NAMALWA (cell line): ENCODE results near the gene HELZ.
"Not testable (repeated sequence)": the region's sequence is repeated elsewhere in the genome, so short reads cannot be mapped to it uniquely, and the experiment has no call there.

ENCODE experiments used
- DNase-seq: peaks from one replicate; pipeline ENCODE4 v3.0.0-alpha.2; 2015; ENCODE audit warnings: low spot score

Gene HELZ

GRCh38 chr17:67115401-67115800 lies 129.6 kb downstream of the HELZ start:
- DNase-seq, result no peak

GRCh38 chr17:67113486-67113885 lies 131.5 kb downstream of the HELZ start:
- no peak for DNase-seq

- DNase-seq, result no peak
These were observed 133.2 kb downstream of the HELZ start for GRCh38 chr17:67111808-67112207.

- no peak for DNase-seq
These were observed 133.7 kb downstream of the HELZ start for GRCh38 chr17:67111327-67111726.

GRCh38 chr17:67110619-67111018 lies 134.4 kb downstream of the HELZ start:
- no peak for DNase-seq

GRCh38 chr17:67109111-67109510 lies 135.9 kb downstream of the HELZ start:
- no peak for DNase-seq

GRCh38 chr17:67107811-67108775 lies 136.9 kb downstream of the HELZ start:
- DNase-seq, result no peak

GRCh38 chr17:67107171-67107570 lies 137.8 kb downstream of the HELZ start:
- no peak for DNase-seq

GRCh38 chr17:67105213-67105612 lies 139.8 kb downstream of the HELZ start:
- no peak for DNase-seq

GRCh38 chr17:67104641-67105040 lies 140.4 kb downstream of the HELZ start:
- not testable (repeated sequence) for DNase-seq

- DNase-seq, result no peak
These were observed 147.0 kb downstream of the HELZ start for GRCh38 chr17:67098006-67098405.

- no peak for DNase-seq
These were observed 148.4 kb downstream of the HELZ start for GRCh38 chr17:67096609-67097008.

- DNase-seq, result no peak
These were observed 149.2 kb downstream of the HELZ start for GRCh38 chr17:67095803-67096202.

GRCh38 chr17:67095291-67095690 lies 149.7 kb downstream of the HELZ start:
- DNase-seq, result not testable (repeated sequence)

GRCh38 chr17:67093348-67093747 lies 151.6 kb downstream of the HELZ start:
- DNase-seq, result no peak

- DNase-seq, result not testable (repeated sequence)
These were observed 152.3 kb downstream of the HELZ start for GRCh38 chr17:67092710-67093109.

GRCh38 chr17:67092291-67092690 lies 152.7 kb downstream of the HELZ start:
- no peak for DNase-seq

GRCh38 chr17:67090341-67090740 lies 154.7 kb downstream of the HELZ start:
- DNase-seq, result no peak

GRCh38 chr17:67088639-67089038 lies 156.4 kb downstream of the HELZ start:
- DNase-seq, result no peak

GRCh38 chr17:67085406-67085805 lies 159.6 kb downstream of the HELZ start:
- no peak for DNase-seq

GRCh38 chr17:67082107-67082506 lies 162.9 kb downstream of the HELZ start:
- peak; percentile 34 for DNase-seq

- DNase-seq, result no peak
These were observed 164.2 kb downstream of the HELZ start for GRCh38 chr17:67080804-67081203.

GRCh38 chr17:67079491-67079890 lies 165.5 kb downstream of the HELZ start:
- no peak for DNase-seq

GRCh38 chr17:67078292-67078691 lies 166.7 kb downstream of the HELZ start:
- no peak for DNase-seq
